Naive B cell (primary cell): ENCODE measurements around the gene GATAD2A. TPM values are rescaled to one million over a fixed set of nuclear protein-coding genes. Genes with fewer than 3 reads are reported as not detected.
"Not testable (repeated sequence)": the region's sequence is repeated elsewhere in the genome, so short reads cannot be mapped to it uniquely, and the experiment has no call there.

Experiments used
- ATAC-seq, 2 donors: fragments of 150-1000 bp; cut with Tn5 transposase; 2 replicates each; pipeline ENCODE4 v1.10.0; 2021; ENCODE audit warnings: low read depth in 2 of 2, mild to moderate bottlenecking in 2 of 2, moderate library complexity in 2 of 2
- DNase-seq: peaks from one replicate; pipeline ENCODE4 v3.0.0; 2022
- H3K27ac Mint-ChIP-seq, 6 donors: one replicate each; pipeline ENCODE4 v1.8.0; 2020 to 2022; ENCODE audit warnings: mild to moderate bottlenecking in 6 of 6, mixed read lengths in 6 of 6, moderate library complexity in 5 of 6, inconsistent platforms in 2 of 6
- H3K27me3 Mint-ChIP-seq, 3 donors: one replicate each; pipeline ENCODE4 v1.8.0; 2021 to 2022; ENCODE audit warnings: mixed read lengths in 3 of 3, mild to moderate bottlenecking in 1 of 3
- H3K36me3 Mint-ChIP-seq, 2 donors: one replicate each; pipeline ENCODE4 v1.8.0; 2020 to 2022; ENCODE audit warnings: mixed read lengths in 2 of 2, inconsistent platforms in 1 of 2, mild to moderate bottlenecking in 1 of 2
- H3K4me1 Mint-ChIP-seq, 3 donors: one replicate each; pipeline ENCODE4 v1.8.0; 2020 to 2022; ENCODE audit warnings: mixed read lengths in 3 of 3, inconsistent platforms in 1 of 3, mild to moderate bottlenecking in 1 of 3, moderate library complexity in 1 of 3
- H3K4me3 Mint-ChIP-seq, 8 donors: one replicate each; pipeline ENCODE4 v1.8.0; 2020 to 2022; ENCODE audit warnings: mild to moderate bottlenecking in 8 of 8, mixed read lengths in 8 of 8, moderate library complexity in 8 of 8, inconsistent platforms in 2 of 8
- H3K9me3 Mint-ChIP-seq, 7 donors: one replicate each; pipeline ENCODE4 v1.8.0; 2020 to 2022; ENCODE audit warnings: mixed read lengths in 7 of 7, mild to moderate bottlenecking in 5 of 7, inconsistent platforms in 2 of 7, moderate library complexity in 1 of 7
- polyA plus RNA-seq, 6 donors: library from polyadenylated mRNA; unstranded; fragments of 300-500 nt; fragmentation: Illumina TruSeq; gene quantifications; one replicate each; pipeline ENCODE4 v1.2.3, GENCODE V29; 2021; ENCODE audit warnings: low read depth in 6 of 6

The GATAD2A gene
- 10 to 100 TPM in 3 of 6 donors, 1 to 10 TPM in 3; 2.2 to 19.2 (median 10.6) TPM for polyA plus RNA-seq

GRCh38 chr19:19404879-19405860 lies at the start of gene GATAD2A:
GATAD2A (plus strand) TSS chr19:19405675; CDS start chr19:19465346, 59,671 bp downstream.
- Mint-ChIP-seq H3K4me3 (peak within 1 kb of the TSS; percentile 90 to 98 (median 96)), H3K4me1 (peaks cover 30 to 61% (median 59%) of the 10 kb centered on the region in 3 donors), H3K27ac (peak within 1 kb of the TSS; percentile 85 to 99 (median 94)), H3K27me3 (no peaks in the 10 kb centered on the region), H3K36me3 (no peaks in the 10 kb centered on the region), H3K9me3 (no peaks in the 10 kb centered on the region)
- DNase-seq (peak; percentile 94), ATAC-seq (peak; percentile 76 to 77)

- Mint-ChIP-seq H3K36me3 (peaks cover 4 to 8% of the 10 kb centered on the region in 2 donors), H3K27ac (no peak overlapping the region), H3K27me3 (no peaks in the 10 kb centered on the region), H3K4me3 (no peak overlapping the region), H3K4me1 (peaks cover 8 to 17% (median 8%) of the 10 kb centered on the region in 3 donors), H3K9me3 (no peaks in the 10 kb centered on the region)
- ATAC-seq: no peak
- no peak for DNase-seq
Observed at GRCh38 chr19:19356500-19356899, 49.0 kb upstream of the GATAD2A start.

DNA sequence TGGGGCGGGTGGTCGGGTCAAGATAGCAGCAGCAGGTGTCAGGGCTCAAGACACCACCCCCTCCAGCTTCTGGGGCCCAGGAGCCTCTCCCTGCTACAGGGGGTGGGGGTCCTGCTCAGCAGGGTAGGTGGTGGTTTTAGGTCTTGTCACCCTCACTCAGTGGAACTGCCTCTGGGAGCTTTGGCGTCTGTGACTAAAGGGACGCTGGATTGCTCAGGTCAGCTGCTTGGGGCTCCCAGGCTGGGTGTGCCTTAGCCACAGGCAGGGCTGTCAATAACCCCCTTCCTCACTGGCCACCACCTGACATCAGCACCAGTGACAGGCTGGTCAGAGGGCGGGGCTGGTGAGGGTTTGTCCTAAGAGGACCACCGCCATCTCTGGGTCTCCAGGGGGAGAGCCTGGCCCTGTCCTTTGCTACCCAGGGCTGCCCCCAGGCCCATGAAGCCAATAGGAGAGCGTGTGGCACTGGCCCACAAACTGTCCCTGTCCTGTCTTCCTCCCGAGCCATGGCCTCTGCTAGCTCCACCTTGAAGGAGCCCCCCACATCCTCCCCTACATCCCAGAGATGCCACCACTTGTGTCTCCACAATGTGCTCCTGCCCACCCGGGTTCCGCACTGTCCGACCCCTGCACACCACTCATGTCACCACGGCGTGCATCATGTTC lies 48.4 kb upstream of the GATAD2A start:
- Mint-ChIP-seq H3K27me3 (no peaks in the 10 kb centered on the region), H3K4me3 (no peak overlapping the region), H3K9me3 (no peaks in the 10 kb centered on the region), H3K27ac (peak overlapping the region in 1 of 6 donors; percentile 72), H3K36me3 (peaks cover 4 to 8% of the 10 kb centered on the region in 2 donors), H3K4me1 (peaks cover 12 to 21% (median 14%) of the 10 kb centered on the region in 3 donors)
- no peak for ATAC-seq
- DNase-seq: no peak

DNA sequence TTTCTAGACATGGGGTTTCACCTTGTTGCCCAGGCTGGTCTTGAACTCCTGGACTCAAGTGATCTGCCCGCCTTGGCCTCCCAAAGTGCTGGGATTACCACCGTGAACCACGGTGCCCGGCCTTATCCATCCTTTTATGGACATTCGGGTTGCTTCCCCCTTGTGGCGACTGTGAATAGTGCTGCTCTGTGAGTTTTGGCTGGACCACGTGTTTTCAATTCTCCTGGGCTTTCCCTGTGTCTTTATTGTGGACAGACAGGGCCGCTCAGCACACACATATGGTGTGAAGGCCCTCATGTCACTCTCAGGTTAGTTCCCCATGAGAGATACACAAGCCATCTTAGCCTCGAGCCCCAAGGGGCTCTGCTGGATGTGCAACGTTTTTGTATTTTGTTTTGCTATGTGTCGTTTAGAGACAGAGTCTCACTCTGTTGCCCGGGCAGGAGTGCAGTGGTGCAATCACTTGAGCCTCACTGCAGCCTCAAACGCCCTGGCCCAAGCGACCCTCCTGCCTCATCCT lies 44.3 kb upstream of the GATAD2A start:
- H3K4me1 Mint-ChIP-seq: peaks cover 15 to 34% (median 26%) of the 10 kb centered on the region in 3 donors
- ATAC-seq (peak; percentile 60 to 70), DNase-seq (peak; percentile 53)
- H3K36me3 Mint-ChIP-seq: peaks cover 0 to 4% of the 10 kb centered on the region in 2 donors
- H3K27ac Mint-ChIP-seq: peak overlapping the region in 5 of 6 donors; percentile 28 to 85 (median 56)
- H3K4me3 Mint-ChIP-seq: peak overlapping the region; percentile 65 to 89 (median 82)
- no peaks in the 10 kb centered on the region for H3K9me3 Mint-ChIP-seq
- no peaks in the 10 kb centered on the region for H3K27me3 Mint-ChIP-seq

GRCh38 chr19:19362075-19362474 lies 43.4 kb upstream of the GATAD2A start:
- H3K36me3 Mint-ChIP-seq: peaks cover 0 to 4% of the 10 kb centered on the region in 2 donors
- no peaks in the 10 kb centered on the region for H3K9me3 Mint-ChIP-seq
- peak overlapping the region in 2 of 6 donors; percentile 32 to 86 for H3K27ac Mint-ChIP-seq
- DNase-seq (no peak), ATAC-seq (no peak)
- H3K4me1 Mint-ChIP-seq: peaks cover 20 to 39% (median 32%) of the 10 kb centered on the region in 3 donors
- H3K4me3 Mint-ChIP-seq: peak overlapping the region in 6 of 8 donors; percentile 40 to 89 (median 74)
- no peaks in the 10 kb centered on the region for H3K27me3 Mint-ChIP-seq

- no peaks in the 10 kb centered on the region for H3K36me3 Mint-ChIP-seq
- DNase-seq: peak; percentile 66
- peaks cover 14 to 23% (median 22%) of the 10 kb centered on the region in 3 donors for H3K4me1 Mint-ChIP-seq
- no peaks in the 10 kb centered on the region for H3K27me3 Mint-ChIP-seq
- no peaks in the 10 kb centered on the region for H3K9me3 Mint-ChIP-seq
- H3K4me3 Mint-ChIP-seq: peak overlapping the region in 5 of 8 donors; percentile 37 to 61 (median 51)
- ATAC-seq: peak; percentile 75 to 76
- H3K27ac Mint-ChIP-seq: peak overlapping the region in 3 of 6 donors; percentile 54 to 70 (median 61)
Observed at GRCh38 chr19:19366434-19367396, 38.8 kb upstream of the GATAD2A start.

- Mint-ChIP-seq H3K9me3 (no peaks in the 10 kb centered on the region), H3K4me1 (peaks cover 15 to 30% (median 19%) of the 10 kb centered on the region in 3 donors), H3K27ac (no peak overlapping the region), H3K27me3 (no peaks in the 10 kb centered on the region), H3K36me3 (no peaks in the 10 kb centered on the region), H3K4me3 (no peak overlapping the region)
- ATAC-seq: no peak
- DNase-seq: no peak
Observed at GRCh38 chr19:19368087-19368486, 37.4 kb upstream of the GATAD2A start.

DNA sequence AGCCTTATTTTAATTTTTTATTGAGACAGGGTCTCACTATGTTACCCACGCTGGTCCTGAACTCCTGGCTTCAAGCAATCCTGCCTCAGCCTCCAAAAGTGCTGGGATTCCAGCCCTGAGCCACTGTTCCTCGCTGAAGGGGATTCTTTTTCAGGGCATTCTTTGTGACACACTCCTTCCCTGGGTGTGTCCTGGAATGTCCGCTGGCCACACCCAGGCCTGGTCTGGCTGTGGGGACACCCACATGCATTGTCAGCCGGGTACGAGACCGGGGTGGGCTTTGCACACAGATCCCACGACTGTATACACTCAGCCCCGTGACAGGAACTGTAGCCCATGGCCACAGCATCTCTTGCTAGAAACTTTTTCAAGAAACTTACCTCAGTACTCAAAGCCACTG lies 34.4 kb upstream of the GATAD2A start:
- no peaks in the 10 kb centered on the region for H3K36me3 Mint-ChIP-seq
- no peak for DNase-seq
- peaks cover 10 to 22% (median 17%) of the 10 kb centered on the region in 3 donors for H3K4me1 Mint-ChIP-seq
- ATAC-seq: no peak
- H3K9me3 Mint-ChIP-seq: no peaks in the 10 kb centered on the region
- H3K4me3 Mint-ChIP-seq: no peak overlapping the region
- no peaks in the 10 kb centered on the region for H3K27me3 Mint-ChIP-seq
- peak overlapping the region in 1 of 6 donors; percentile 82 for H3K27ac Mint-ChIP-seq

DNA sequence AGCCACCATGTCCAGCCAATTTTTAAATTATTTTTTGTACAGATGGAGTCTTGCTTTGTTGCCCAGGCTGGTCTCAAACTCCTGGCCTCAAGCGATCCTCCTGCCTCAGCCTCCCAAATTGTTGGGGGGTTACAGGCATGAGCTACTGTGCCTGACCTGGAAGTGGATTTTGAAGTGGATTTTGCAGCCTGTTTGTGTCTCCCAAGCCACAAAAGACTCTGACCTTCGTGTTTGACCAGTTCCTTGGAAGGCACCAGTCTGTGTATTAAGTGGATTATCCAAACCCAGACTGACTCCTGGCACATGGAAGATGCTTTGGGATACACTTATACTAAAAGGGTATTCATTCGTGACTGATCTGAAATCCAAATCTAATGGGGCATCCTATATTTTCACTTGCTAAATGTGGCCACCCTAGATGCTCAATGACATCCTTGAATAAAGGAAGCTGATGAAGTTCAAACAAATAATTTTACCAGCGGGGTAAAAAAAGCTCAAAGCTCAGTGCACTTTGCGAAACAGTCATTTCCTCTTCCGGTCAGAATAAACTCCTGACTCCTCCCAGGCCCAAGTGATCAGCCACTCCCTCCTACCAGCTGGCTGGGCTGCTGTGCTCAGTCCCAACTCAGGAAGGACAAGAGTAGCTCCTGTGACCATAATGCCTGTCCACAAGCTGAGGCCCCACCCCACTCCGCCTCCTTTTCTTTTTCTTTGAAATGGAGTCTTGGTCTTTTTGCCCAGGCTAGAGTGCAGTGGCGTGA lies 32.6 kb upstream of the GATAD2A start:
- H3K4me3 Mint-ChIP-seq: peak overlapping the region in 7 of 8 donors; percentile 58 to 89 (median 70)
- peak; percentile 94 to 98 for ATAC-seq
- H3K27me3 Mint-ChIP-seq: no peaks in the 10 kb centered on the region
- no peaks in the 10 kb centered on the region for H3K36me3 Mint-ChIP-seq
- H3K9me3 Mint-ChIP-seq: no peaks in the 10 kb centered on the region
- H3K4me1 Mint-ChIP-seq: peaks cover 6 to 16% (median 10%) of the 10 kb centered on the region in 3 donors
- DNase-seq: peak; percentile 32
- peak overlapping the region; percentile 76 to 96 (median 94) for H3K27ac Mint-ChIP-seq

DNA sequence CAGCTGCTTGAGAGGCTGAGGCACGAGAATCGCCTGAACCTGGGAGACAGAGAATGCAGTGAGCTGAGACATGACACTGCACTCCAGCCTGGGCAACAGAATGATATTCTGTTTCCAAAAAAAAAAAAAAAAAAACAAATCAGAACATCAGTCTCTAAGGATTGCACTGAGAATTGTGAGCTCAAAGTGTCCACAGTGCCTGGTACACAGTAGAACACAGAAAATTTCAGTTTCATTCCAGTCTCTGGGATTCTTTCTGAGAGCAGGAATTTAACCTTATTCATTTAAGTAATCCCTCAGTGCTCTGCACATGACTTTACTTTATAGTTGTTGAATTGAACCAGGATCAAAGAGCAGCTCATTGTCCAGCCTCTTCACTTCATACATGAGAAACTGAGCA lies 25.9 kb upstream of the GATAD2A start:
- Mint-ChIP-seq H3K4me1 (peaks cover 0 to 17% (median 8%) of the 10 kb centered on the region in 3 donors), H3K27ac (no peak overlapping the region), H3K9me3 (no peaks in the 10 kb centered on the region), H3K27me3 (no peaks in the 10 kb centered on the region), H3K4me3 (no peak overlapping the region), H3K36me3 (no peaks in the 10 kb centered on the region)
- DNase-seq: no peak
- no peak for ATAC-seq

- not testable (repeated sequence) for H3K36me3 Mint-ChIP-seq, DNase-seq, H3K27me3 Mint-ChIP-seq, ATAC-seq, H3K9me3 Mint-ChIP-seq, H3K27ac Mint-ChIP-seq
- Mint-ChIP-seq H3K4me3 (peak overlapping the region in 1 of 8 donors; percentile 42), H3K4me1 (peaks cover 0 to 17% (median 8%) of the 10 kb centered on the region in 3 donors)
Observed at GRCh38 chr19:19380316-19380715, 25.2 kb upstream of the GATAD2A start.
